Measurements from ENCODE around the gene FOXD1.
A peak's percentile ranks its signal among the peaks of the same experiment; 100 is the strongest.
"Not testable (repeated sequence)": the region's sequence is repeated elsewhere in the genome, so short reads cannot be mapped to it uniquely, and the experiment has no call there.

Gene FOXD1

DNA sequence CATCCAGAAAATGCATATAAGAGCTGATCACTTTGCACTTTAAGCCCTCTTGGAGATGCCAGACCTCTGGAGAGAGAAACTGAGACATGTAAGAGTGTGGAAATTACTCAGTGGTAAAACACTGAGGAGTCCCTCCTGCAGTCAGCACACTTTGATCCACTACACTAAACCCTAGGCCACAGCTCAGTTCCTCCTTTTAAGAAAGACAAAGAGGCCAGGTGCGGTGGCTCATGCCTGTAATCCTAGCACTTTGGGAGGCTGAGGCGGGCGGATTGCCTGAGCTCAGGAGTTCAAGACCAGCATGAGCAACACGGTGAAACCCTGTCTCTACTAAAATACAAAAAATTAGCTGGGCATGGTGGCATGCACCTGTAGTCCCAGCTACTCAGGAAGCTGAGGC lies 38.7 kb upstream of the FOXD1 start:
- DNase-seq (ENCODE audit: low read depth, low spot score); H3K4me3 ChIP-seq (ENCODE audit: low read length); H3K9me3 ChIP-seq (ENCODE audit: control insufficient read depth, insufficient read depth, low read length); H3K36me3 ChIP-seq (ENCODE audit: control insufficient read depth, insufficient read depth, low read length); H3K27me3 ChIP-seq (ENCODE audit: control insufficient read depth, insufficient read depth, low read length): not testable (repeated sequence)
- H3K4me1 ChIP-seq (ENCODE audit: control insufficient read depth, insufficient read depth, low read length): peaks cover 11% of the 10 kb centered on the region
- WGBS (ENCODE audit: insufficient coverage, insufficient read length): no CpG with 5 or more reads among the region's 4 CpGs
- H3K27ac ChIP-seq (ENCODE audit: low read length): peak overlapping the region; percentile 48

- Histone ChIP-seq H3K4me1 (ENCODE audit: control insufficient read depth, insufficient read depth, low read length) (peaks cover 11% of the 10 kb centered on the region), H3K36me3 (ENCODE audit: control insufficient read depth, insufficient read depth, low read length) (no peaks in the 10 kb centered on the region), H3K9me3 (ENCODE audit: control insufficient read depth, insufficient read depth, low read length) (no peaks in the 10 kb centered on the region), H3K4me3 (ENCODE audit: low read length) (no peak overlapping the region), H3K27ac (ENCODE audit: low read length) (peak overlapping the region; percentile 55), H3K27me3 (ENCODE audit: control insufficient read depth, insufficient read depth, low read length) (no peaks in the 10 kb centered on the region)
- peak; percentile 72 for DNase-seq (ENCODE audit: low read depth, low spot score)
- WGBS (ENCODE audit: insufficient coverage, insufficient read length): no CpG with 5 or more reads among the region's 3 CpGs
These were observed 37.7 kb upstream of the FOXD1 start for GRCh38 chr5:73486119-73486899.

- no peak for DNase-seq (ENCODE audit: low read depth, low spot score)
- no peaks in the 10 kb centered on the region for H3K27me3 ChIP-seq (ENCODE audit: control insufficient read depth, insufficient read depth, low read length)
- H3K36me3 ChIP-seq (ENCODE audit: control insufficient read depth, insufficient read depth, low read length): no peaks in the 10 kb centered on the region
- H3K4me1 ChIP-seq (ENCODE audit: control insufficient read depth, insufficient read depth, low read length): peaks cover 11% of the 10 kb centered on the region
- no peaks in the 10 kb centered on the region for H3K9me3 ChIP-seq (ENCODE audit: control insufficient read depth, insufficient read depth, low read length)
- no peak overlapping the region for H3K4me3 ChIP-seq (ENCODE audit: low read length)
- no CpG with 5 or more reads among the region's 3 CpGs for WGBS (ENCODE audit: insufficient coverage, insufficient read length)
- H3K27ac ChIP-seq (ENCODE audit: low read length): peak overlapping the region; percentile 55
These were observed 37.1 kb upstream of the FOXD1 start for GRCh38 chr5:73485715-73486114.

DNA sequence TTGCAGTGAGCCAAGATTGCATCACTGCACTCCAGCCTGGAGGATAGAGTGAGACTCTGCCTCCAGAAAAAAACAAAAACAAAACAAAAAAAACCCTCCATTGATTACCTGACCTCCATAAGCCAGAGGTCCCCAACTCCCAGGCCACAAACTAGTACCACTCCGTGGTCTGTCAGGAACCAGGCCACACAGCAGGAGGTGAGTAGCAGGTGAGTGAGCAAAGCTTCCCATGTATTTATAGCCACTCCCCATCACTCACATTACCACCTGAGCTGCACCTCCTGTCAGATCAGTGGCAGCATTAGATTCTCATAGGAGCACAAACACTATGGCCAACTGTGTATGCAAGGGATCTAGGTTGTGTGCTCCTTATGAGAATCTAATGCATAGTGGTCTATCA lies 35.9 kb upstream of the FOXD1 start:
- Histone ChIP-seq H3K27ac (ENCODE audit: low read length) (no peak overlapping the region), H3K4me1 (ENCODE audit: control insufficient read depth, insufficient read depth, low read length) (peaks cover 11% of the 10 kb centered on the region), H3K9me3 (ENCODE audit: control insufficient read depth, insufficient read depth, low read length) (no peaks in the 10 kb centered on the region), H3K27me3 (ENCODE audit: control insufficient read depth, insufficient read depth, low read length) (no peaks in the 10 kb centered on the region), H3K4me3 (ENCODE audit: low read length) (no peak overlapping the region), H3K36me3 (ENCODE audit: control insufficient read depth, insufficient read depth, low read length) (no peaks in the 10 kb centered on the region)
- no peak for DNase-seq (ENCODE audit: low read depth, low spot score)
- WGBS (ENCODE audit: insufficient coverage, insufficient read length): no CpG with 5 or more reads among the region's 1 CpG

- Histone ChIP-seq H3K27me3 (ENCODE audit: control insufficient read depth, insufficient read depth, low read length) (no peaks in the 10 kb centered on the region), H3K9me3 (ENCODE audit: control insufficient read depth, insufficient read depth, low read length) (no peaks in the 10 kb centered on the region), H3K36me3 (ENCODE audit: control insufficient read depth, insufficient read depth, low read length) (no peaks in the 10 kb centered on the region), H3K4me3 (ENCODE audit: low read length) (no peak overlapping the region), H3K27ac (ENCODE audit: low read length) (no peak overlapping the region), H3K4me1 (ENCODE audit: control insufficient read depth, insufficient read depth, low read length) (peaks cover 9% of the 10 kb centered on the region)
- DNase-seq (ENCODE audit: low read depth, low spot score): no peak
- WGBS (ENCODE audit: insufficient coverage, insufficient read length): no CpG with 5 or more reads among the region's 4 CpGs
These were observed 35.1 kb upstream of the FOXD1 start for GRCh38 chr5:73483676-73484075.

- Histone ChIP-seq H3K27ac (ENCODE audit: low read length) (no peak overlapping the region), H3K27me3 (ENCODE audit: control insufficient read depth, insufficient read depth, low read length) (no peaks in the 10 kb centered on the region), H3K36me3 (ENCODE audit: control insufficient read depth, insufficient read depth, low read length) (no peaks in the 10 kb centered on the region), H3K4me3 (ENCODE audit: low read length) (no peak overlapping the region), H3K9me3 (ENCODE audit: control insufficient read depth, insufficient read depth, low read length) (no peaks in the 10 kb centered on the region), H3K4me1 (ENCODE audit: control insufficient read depth, insufficient read depth, low read length) (peaks cover 8% of the 10 kb centered on the region)
- no peak for DNase-seq (ENCODE audit: low read depth, low spot score)
- no CpG with 5 or more reads among the region's 4 CpGs for WGBS (ENCODE audit: insufficient coverage, insufficient read length)
These were observed 34.0 kb upstream of the FOXD1 start for GRCh38 chr5:73482383-73483136.

DNA sequence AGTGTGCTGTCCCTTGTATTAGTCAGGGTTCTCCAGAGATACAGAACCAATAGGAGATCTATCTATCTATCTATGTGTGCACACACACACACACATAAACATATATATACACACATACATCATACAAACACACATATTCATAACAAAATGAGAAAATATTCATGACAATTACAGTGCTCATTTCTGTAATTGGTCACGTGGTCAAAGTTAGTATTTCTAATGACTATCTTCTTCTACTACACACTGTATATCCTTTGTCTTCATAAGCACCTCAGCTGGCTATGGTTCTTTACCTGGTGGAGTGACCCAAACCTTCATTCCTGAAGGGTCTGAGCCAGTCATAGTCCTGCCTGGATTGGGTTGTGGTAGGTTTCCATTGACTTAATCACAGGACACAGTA lies 31.9 kb upstream of the FOXD1 start:
- WGBS (ENCODE audit: insufficient coverage, insufficient read length): no CpG with 5 or more reads among the region's 1 CpG
- Histone ChIP-seq H3K27ac (ENCODE audit: low read length) (no peak overlapping the region), H3K36me3 (ENCODE audit: control insufficient read depth, insufficient read depth, low read length) (no peaks in the 10 kb centered on the region), H3K4me3 (ENCODE audit: low read length) (no peak overlapping the region), H3K27me3 (ENCODE audit: control insufficient read depth, insufficient read depth, low read length) (no peaks in the 10 kb centered on the region), H3K9me3 (ENCODE audit: control insufficient read depth, insufficient read depth, low read length) (no peaks in the 10 kb centered on the region), H3K4me1 (ENCODE audit: control insufficient read depth, insufficient read depth, low read length) (peaks cover 6% of the 10 kb centered on the region; the same call in 1 of the 2 replicates)
- DNase-seq (ENCODE audit: low read depth, low spot score): no peak

DNA sequence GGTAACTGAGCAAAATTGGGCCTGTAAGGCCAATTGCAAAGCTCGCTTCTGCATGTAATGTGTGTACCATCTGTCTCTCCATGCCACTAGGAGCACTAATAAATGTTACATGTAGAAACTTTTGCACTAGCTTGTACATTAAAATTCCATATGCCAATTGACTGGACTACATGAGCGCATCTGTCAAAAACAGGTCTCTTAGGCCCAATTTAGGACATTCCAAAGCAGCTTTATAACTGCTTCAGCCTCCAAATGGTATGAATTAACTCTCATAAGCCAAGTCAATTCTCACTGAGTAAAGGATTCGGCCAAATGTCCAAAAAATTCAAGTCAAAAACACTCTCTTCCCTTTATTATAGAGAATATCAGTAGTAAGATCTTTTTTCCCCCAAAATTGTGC lies 23.5 kb upstream of the FOXD1 start:
- Histone ChIP-seq H3K27ac (ENCODE audit: low read length) (no peak overlapping the region), H3K4me1 (ENCODE audit: control insufficient read depth, insufficient read depth, low read length) (0 out of 2 replicates have a peak, but pooled peaks cover 2% of the 10 kb centered on the region), H3K4me3 (ENCODE audit: low read length) (no peak overlapping the region), H3K27me3 (ENCODE audit: control insufficient read depth, insufficient read depth, low read length) (no peaks in the 10 kb centered on the region), H3K9me3 (ENCODE audit: control insufficient read depth, insufficient read depth, low read length) (no peaks in the 10 kb centered on the region), H3K36me3 (ENCODE audit: control insufficient read depth, insufficient read depth, low read length) (no peaks in the 10 kb centered on the region)
- WGBS (ENCODE audit: insufficient coverage, insufficient read length): no CpG with 5 or more reads among the region's 3 CpGs
- no peak for DNase-seq (ENCODE audit: low read depth, low spot score)

DNA sequence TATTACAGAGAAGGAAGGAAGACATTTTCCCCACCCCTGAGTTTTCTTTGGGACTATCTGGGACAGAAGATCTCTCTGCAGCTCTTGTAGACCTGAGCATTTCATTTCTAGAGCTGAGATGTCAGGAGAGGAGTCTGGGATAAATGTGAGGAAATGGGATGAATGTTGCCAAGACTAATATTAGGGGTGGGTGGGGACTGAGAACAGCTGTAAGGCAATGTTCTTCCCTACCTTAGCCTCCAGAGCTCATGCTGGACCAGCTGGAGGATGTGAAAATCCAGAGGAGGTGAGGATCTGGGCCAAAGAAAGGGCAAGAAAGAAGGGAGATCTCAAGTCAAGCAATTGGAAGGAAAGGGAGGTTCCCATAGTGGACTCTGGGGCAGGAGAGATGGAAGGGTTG lies 23.1 kb upstream of the FOXD1 start:
- Histone ChIP-seq H3K9me3 (ENCODE audit: control insufficient read depth, insufficient read depth, low read length) (no peaks in the 10 kb centered on the region), H3K36me3 (ENCODE audit: control insufficient read depth, insufficient read depth, low read length) (no peaks in the 10 kb centered on the region), H3K27me3 (ENCODE audit: control insufficient read depth, insufficient read depth, low read length) (no peaks in the 10 kb centered on the region), H3K4me1 (ENCODE audit: control insufficient read depth, insufficient read depth, low read length) (0 out of 2 replicates have a peak, but pooled peaks cover 2% of the 10 kb centered on the region), H3K27ac (ENCODE audit: low read length) (no peak overlapping the region), H3K4me3 (ENCODE audit: low read length) (no peak overlapping the region)
- DNase-seq (ENCODE audit: low read depth, low spot score): no peak

DNA sequence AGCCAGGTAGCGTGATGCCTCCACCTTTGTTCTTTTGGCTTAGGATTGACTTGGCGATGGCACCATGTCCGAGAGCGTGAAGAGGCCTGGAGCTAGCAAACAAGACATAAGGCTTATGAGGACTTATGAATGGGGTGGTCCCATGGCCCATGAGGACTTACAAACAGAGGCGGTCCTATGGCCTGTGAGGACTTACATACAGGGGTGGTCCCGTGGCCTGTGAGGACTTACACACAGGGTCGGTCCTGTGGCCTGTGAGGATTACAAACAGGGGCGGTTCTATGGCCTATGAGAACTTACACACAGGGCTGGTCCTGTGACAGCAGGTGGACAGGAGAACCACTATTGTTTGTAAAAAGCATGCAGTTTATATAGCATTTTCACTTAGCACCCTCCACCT lies 21.3 kb upstream of the FOXD1 start:
- no peaks in the 10 kb centered on the region for H3K36me3 ChIP-seq (ENCODE audit: control insufficient read depth, insufficient read depth, low read length)
- H3K4me1 ChIP-seq (ENCODE audit: control insufficient read depth, insufficient read depth, low read length): peaks cover 3% of the 10 kb centered on the region; the same call in 1 of the 2 replicates
- no peaks in the 10 kb centered on the region for H3K27me3 ChIP-seq (ENCODE audit: control insufficient read depth, insufficient read depth, low read length)
- no peak overlapping the region for H3K4me3 ChIP-seq (ENCODE audit: low read length)
- no peak for DNase-seq (ENCODE audit: low read depth, low spot score)
- no peaks in the 10 kb centered on the region for H3K9me3 ChIP-seq (ENCODE audit: control insufficient read depth, insufficient read depth, low read length)
- no CpG with 5 or more reads among the region's 8 CpGs for WGBS (ENCODE audit: insufficient coverage, insufficient read length)
- no peak overlapping the region for H3K27ac ChIP-seq (ENCODE audit: low read length)
